ENCODE measurements around the gene ZNF337.

- TF ChIP-seq CTCF (IDR thresholded peaks at IDR 0.05; ENCODE audit: insufficient read depth, low read length): no peak
- TF ChIP-seq POLR2AphosphoS5 (IDR thresholded peaks at IDR 0.05; ENCODE audit: low read depth): no peak; the same call in 1 of the 2 replicates
Measured at GRCh38 chr20:25672659-25673235, 23.9 kb downstream of the ZNF337 start.
